ENCODE measurements around the gene ZNF362. TPM values are rescaled to one million over a fixed set of nuclear protein-coding genes. Genes with fewer than 3 reads are reported as not detected.

Gene ZNF362
- total RNA-seq, 4 donors from 2014 or later, result 3.6 to 18.9 (median 13.7) TPM

- Histone ChIP-seq H3K9me3 (no peaks in the 10 kb centered on the region), H3K27me3 (no peaks in the 10 kb centered on the region), H3K36me3 (no peaks in the 10 kb centered on the region), H3K4me3 (no peak overlapping the region), H3K27ac (no peak overlapping the region), H3K4me1 (peaks cover 0 to 24% (median 9%) of the 10 kb centered on the region in 3 donors)
- no peak for DNase-seq
- WGBS, 2 donors, result 93 to 96% methylated on average over 7 of the region's 7 CpGs
- TF ChIP-seq POLR2A (IDR thresholded peaks at IDR 0.05), result no peak
- TF ChIP-seq, protein P1, sequence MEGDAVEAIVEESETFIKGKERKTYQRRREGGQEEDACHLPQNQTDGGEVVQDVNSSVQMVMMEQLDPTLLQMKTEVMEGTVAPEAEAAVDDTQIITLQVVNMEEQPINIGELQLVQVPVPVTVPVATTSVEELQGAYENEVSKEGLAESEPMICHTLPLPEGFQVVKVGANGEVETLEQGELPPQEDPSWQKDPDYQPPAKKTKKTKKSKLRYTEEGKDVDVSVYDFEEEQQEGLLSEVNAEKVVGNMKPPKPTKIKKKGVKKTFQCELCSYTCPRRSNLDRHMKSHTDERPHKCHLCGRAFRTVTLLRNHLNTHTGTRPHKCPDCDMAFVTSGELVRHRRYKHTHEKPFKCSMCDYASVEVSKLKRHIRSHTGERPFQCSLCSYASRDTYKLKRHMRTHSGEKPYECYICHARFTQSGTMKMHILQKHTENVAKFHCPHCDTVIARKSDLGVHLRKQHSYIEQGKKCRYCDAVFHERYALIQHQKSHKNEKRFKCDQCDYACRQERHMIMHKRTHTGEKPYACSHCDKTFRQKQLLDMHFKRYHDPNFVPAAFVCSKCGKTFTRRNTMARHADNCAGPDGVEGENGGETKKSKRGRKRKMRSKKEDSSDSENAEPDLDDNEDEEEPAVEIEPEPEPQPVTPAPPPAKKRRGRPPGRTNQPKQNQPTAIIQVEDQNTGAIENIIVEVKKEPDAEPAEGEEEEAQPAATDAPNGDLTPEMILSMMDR (IDR thresholded peaks at IDR 0.05), result no peak
- intact Hi-C loops (cut with DNase I), result no loop called here
Observed at GRCh38 chr1:33231166-33231565, 25.1 kb upstream of the ZNF362 start.

DNA sequence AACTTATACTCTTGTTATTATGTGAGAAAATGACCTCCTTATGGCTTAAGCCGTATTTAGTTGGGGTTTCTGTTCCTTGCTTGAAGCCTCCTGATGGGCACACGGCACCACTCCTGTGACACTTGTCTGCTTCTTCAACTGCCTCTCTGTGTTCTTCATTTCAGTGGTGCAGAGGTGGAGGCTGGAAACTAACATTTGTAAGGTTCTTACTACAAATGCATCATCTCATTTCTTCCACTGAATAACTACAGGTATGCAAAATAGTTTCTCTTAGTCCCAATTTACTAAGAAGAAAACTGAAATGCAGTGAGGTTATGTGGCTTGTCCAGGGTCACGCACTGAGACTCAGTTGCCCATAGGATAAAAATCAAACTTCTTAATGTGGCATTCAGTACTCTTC is 23.6 kb upstream of the ZNF362 start:
- intact Hi-C loops (cut with DNase I), result no loop called here
- no peak for DNase-seq
- Histone ChIP-seq H3K27ac (no peak overlapping the region), H3K9me3 (no peaks in the 10 kb centered on the region), H3K27me3 (no peaks in the 10 kb centered on the region), H3K4me1 (peaks cover 0 to 24% (median 9%) of the 10 kb centered on the region in 3 donors), H3K36me3 (no peaks in the 10 kb centered on the region), H3K4me3 (no peak overlapping the region)
- WGBS, 2 donors, result 84 to 92% methylated on average over 3 of the region's 3 CpGs
- TF ChIP-seq, protein P1 (IDR thresholded peaks at IDR 0.05), result no peak
- no peak for TF ChIP-seq POLR2A (IDR thresholded peaks at IDR 0.05)

GRCh38 chr1:33234131-33234530 is 22.2 kb upstream of the ZNF362 start:
- H3K27ac ChIP-seq, result no peak overlapping the region
- H3K36me3 ChIP-seq, result no peaks in the 10 kb centered on the region
- no peaks in the 10 kb centered on the region for H3K9me3 ChIP-seq
- no peak overlapping the region for H3K4me3 ChIP-seq
- H3K27me3 ChIP-seq, result no peaks in the 10 kb centered on the region
- intact Hi-C loops (cut with DNase I), result no loop called here
- peaks cover 0 to 19% (median 3%) of the 10 kb centered on the region in 3 donors for H3K4me1 ChIP-seq
- TF ChIP-seq POLR2A (IDR thresholded peaks at IDR 0.05), result no peak
- TF ChIP-seq, protein P1 (IDR thresholded peaks at IDR 0.05), result no peak
- WGBS, 2 donors, result 47 to 63% methylated on average over 4 of the region's 4 CpGs
- DNase-seq, result no peak

DNA sequence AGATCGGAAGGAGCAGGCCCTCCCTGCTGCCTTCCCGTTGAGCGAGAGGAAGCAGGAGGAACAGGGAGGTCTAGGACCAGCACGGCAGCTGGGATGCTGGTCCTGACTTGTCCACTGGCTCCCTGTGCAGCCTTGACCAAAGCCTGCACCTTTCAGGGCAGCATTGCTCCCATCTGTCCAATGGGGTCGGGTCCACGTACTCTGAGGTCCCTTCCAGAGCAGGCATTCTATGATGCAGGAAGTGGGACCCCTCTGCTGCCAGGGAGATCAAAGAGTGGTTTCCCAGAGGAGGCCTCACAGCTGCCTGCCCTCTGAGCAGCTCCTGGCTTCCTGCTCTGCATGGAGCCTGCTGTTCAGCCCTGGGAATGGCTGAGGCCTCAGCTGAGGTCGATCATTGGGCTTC is 21.7 kb upstream of the ZNF362 start:
- Histone ChIP-seq H3K9me3 (no peaks in the 10 kb centered on the region), H3K27me3 (no peaks in the 10 kb centered on the region), H3K4me3 (no peak overlapping the region), H3K27ac (no peak overlapping the region), H3K4me1 (peaks cover 0 to 17% (median 3%) of the 10 kb centered on the region in 3 donors), H3K36me3 (no peaks in the 10 kb centered on the region)
- intact Hi-C loops (cut with DNase I), result no loop called here
- DNase-seq, result no peak
- 57 to 58% methylated on average over 4 to 7 of the region's 7 CpGs for WGBS, 2 donors
- no peak for TF ChIP-seq POLR2A (IDR thresholded peaks at IDR 0.05)
- TF ChIP-seq, protein P1 (IDR thresholded peaks at IDR 0.05), result no peak

GRCh38 chr1:33235521-33235920 is 20.8 kb upstream of the ZNF362 start:
- H3K27me3 ChIP-seq, result no peaks in the 10 kb centered on the region
- TF ChIP-seq POLR2A (IDR thresholded peaks at IDR 0.05), result no peak
- TF ChIP-seq, protein P1 (IDR thresholded peaks at IDR 0.05), result no peak
- 88 to 94% methylated on average over 2 of the region's 2 CpGs for whole genome bisulfite sequencing, 2 donors
- H3K9me3 ChIP-seq, result no peaks in the 10 kb centered on the region
- H3K4me3 ChIP-seq, result no peak overlapping the region
- no peak for DNase-seq
- intact Hi-C loops (cut with DNase I), result no loop called here
- peaks cover 0 to 21% (median 3%) of the 10 kb centered on the region in 3 donors for H3K4me1 ChIP-seq
- no peak overlapping the region for H3K27ac ChIP-seq
- H3K36me3 ChIP-seq, result no peaks in the 10 kb centered on the region
